IMR-90 (cell line): ENCODE measurements around the gene AMDHD2. TPM values are rescaled to one million over a fixed set of nuclear protein-coding genes. Genes with fewer than 3 reads are reported as not detected.

Experiments used
- ATAC-seq: fragments of 200-7000 bp; cut with Tn5 transposase; 2 replicates; pipeline ENCODE4 v1.9.1; 2020; ENCODE audit warnings: low read depth, mild to moderate bottlenecking, moderate library complexity
- BruUV-seq: library from RNA; stranded (reverse); fragments of 400-500 nt; replicated peaks from 2 replicates; lab custom pipeline; 2021; lab: Mats Ljungman, UMichigan
- CTCF ChIA-PET: fragments of 300-600 bp; formaldehyde crosslinking; extraction: SDS; loops from one replicate; lab custom pipeline; 2021; ENCODE audit warnings: antibody characterized with exemption; lab: Yijun Ruan, JAX
- POLR2A ChIA-PET: fragments of 300-600 bp; sonication (Branson Sonifier 250); formaldehyde crosslinking; loops from one replicate; lab custom pipeline; 2022; ENCODE audit warnings: antibody characterized with exemption; ENCODE audit not compliant: unreplicated experiment; lab: Charles Lee
- DNase-seq: peaks from one replicate; pipeline ENCODE4 v3.0.0; 2013
- H2AFZ ChIP-seq: replicated peaks from 2 replicates; pipeline ENCODE3; 2013; ENCODE audit warnings: low read length, mild to moderate bottlenecking; ENCODE audit not compliant: poor library complexity
- H2AK5ac ChIP-seq: 2 replicates; pipeline ENCODE4 v1.6.1; 2013; ENCODE audit warnings: low read depth, low read length, inconsistent platforms
- H2AK9ac ChIP-seq: replicated peaks from 2 replicates; pipeline ENCODE3; 2013; ENCODE audit warnings: mild to moderate bottlenecking, low read depth, low read length, moderate library complexity; ENCODE audit not compliant: poor library complexity
- H2BK120ac ChIP-seq: 2 replicates; pipeline ENCODE4 v1.6.1; 2013; ENCODE audit warnings: low read depth, low read length, inconsistent platforms
- H2BK15ac ChIP-seq: 3 replicates; pipeline ENCODE4 v1.6.1; 2013; ENCODE audit warnings: low read depth, low read length, inconsistent platforms
- H2BK20ac ChIP-seq: 2 replicates; pipeline ENCODE4 v1.6.1; 2013; ENCODE audit warnings: low read depth, mild to moderate bottlenecking, inconsistent platforms, low read length, moderate library complexity
- H2BK5ac ChIP-seq: 2 replicates; pipeline ENCODE4 v1.6.1; 2013; ENCODE audit warnings: mild to moderate bottlenecking, low read depth, low read length, inconsistent platforms; ENCODE audit not compliant: poor library complexity, severe bottlenecking
- H3K14ac ChIP-seq: replicated peaks from 2 replicates; pipeline ENCODE4 v1.6.1; 2013; ENCODE audit warnings: low read depth, low read length, inconsistent platforms
- H3K18ac ChIP-seq: 2 replicates; pipeline ENCODE4 v1.6.1; 2013; ENCODE audit warnings: low read depth, low read length, control low read depth
- H3K23ac ChIP-seq: 2 replicates; pipeline ENCODE4 v1.6.1; 2013; ENCODE audit warnings: low read depth, low read length, inconsistent platforms
- H3K27ac ChIP-seq: 2 replicates; pipeline ENCODE4 v1.5.1; 2013; ENCODE audit warnings: mild to moderate bottlenecking, control low read depth, low read length; ENCODE audit not compliant: insufficient read depth
- H3K27me3 ChIP-seq: 2 replicates; pipeline ENCODE4 v1.6.1; 2013; ENCODE audit warnings: low read length; ENCODE audit not compliant: control insufficient read depth, insufficient read depth
- H3K36me3 ChIP-seq: 2 replicates; pipeline ENCODE4 v1.6.1; 2013; ENCODE audit warnings: low read length, mixed read lengths; ENCODE audit not compliant: control insufficient read depth, insufficient read depth
- H3K4ac ChIP-seq: 2 replicates; pipeline ENCODE4 v1.6.1; 2013; ENCODE audit warnings: low read depth, low read length, inconsistent platforms
- H3K4me1 ChIP-seq: 2 replicates; pipeline ENCODE4 v1.6.1; 2013; ENCODE audit warnings: low read length, mixed read lengths; ENCODE audit not compliant: control insufficient read depth, insufficient read depth
- H3K4me2 ChIP-seq: 2 replicates; pipeline ENCODE4 v1.6.1; 2013; ENCODE audit warnings: low read depth, mild to moderate bottlenecking, control low read depth, low read length, moderate library complexity
- H3K4me3 ChIP-seq: 2 replicates; pipeline ENCODE4 v1.5.1; 2013; ENCODE audit warnings: low read depth, mild to moderate bottlenecking, control low read depth, low read length, moderate library complexity; ENCODE audit not compliant: insufficient read depth
- H3K56ac ChIP-seq: 2 replicates; pipeline ENCODE4 v1.6.1; 2013; ENCODE audit warnings: low read length, inconsistent platforms; ENCODE audit not compliant: insufficient read depth; ENCODE audit errors: extremely low read depth
- H3K79me1 ChIP-seq, 2 experiments: 2 replicates each; pipeline ENCODE4 v1.6.1; 2013; ENCODE audit warnings: low read length in 2 of 2, inconsistent platforms in 1 of 2, low read depth in 1 of 2
- H3K9ac ChIP-seq: 2 replicates; pipeline ENCODE4 v1.6.1; 2013; ENCODE audit warnings: low read depth, low read length, control low read depth
- H3K9me1 ChIP-seq: 2 replicates; pipeline ENCODE4 v1.6.1; 2013; ENCODE audit warnings: low read length, inconsistent platforms; ENCODE audit not compliant: insufficient read depth
- H3K9me3 ChIP-seq: 2 replicates; pipeline ENCODE4 v1.6.1; 2013; ENCODE audit warnings: low read length; ENCODE audit not compliant: control insufficient read depth, insufficient read depth
- H4K20me1 ChIP-seq: 2 replicates; pipeline ENCODE4 v1.6.1; 2013; ENCODE audit warnings: low read length, inconsistent platforms; ENCODE audit not compliant: insufficient read depth
- H4K5ac ChIP-seq: 2 replicates; pipeline ENCODE4 v1.6.1; 2013; ENCODE audit warnings: mild to moderate bottlenecking, low read depth, low read length, control low read depth
- H4K8ac ChIP-seq, 2 experiments: 2 replicates each; pipeline ENCODE4 v1.6.1; 2013; ENCODE audit warnings: low read depth in 2 of 2, low read length in 2 of 2, control low read depth in 1 of 2, inconsistent platforms in 1 of 2
- H4K91ac ChIP-seq: 2 replicates; pipeline ENCODE4 v1.6.1; 2013; ENCODE audit warnings: low read depth, low read length, inconsistent platforms; ENCODE audit not compliant: insufficient read depth
- BHLHE40 ChIP-seq: fragments of 150-350 bp; IDR thresholded peaks from 2 replicates; pipeline ENCODE4 v1.6.1; 2016; ENCODE audit warnings: mild to moderate bottlenecking, low read depth, low read length
- CEBPB ChIP-seq: IDR thresholded peaks from 2 replicates; pipeline ENCODE4 v1.6.1; 2012; ENCODE audit warnings: low read depth, low read length, improper control_type of control experiment
- MAZ ChIP-seq: IDR thresholded peaks from 2 replicates; pipeline ENCODE4 v1.6.1; 2012; ENCODE audit warnings: low read depth, mild to moderate bottlenecking, low read length, improper control_type of control experiment, moderate library complexity, borderline replicate concordance
- MXI1 ChIP-seq: IDR thresholded peaks from 2 replicates; pipeline ENCODE4 v1.6.1; 2012; ENCODE audit warnings: low read depth, mild to moderate bottlenecking, low read length, moderate library complexity, borderline replicate concordance
- RFX5 ChIP-seq: IDR thresholded peaks from 2 replicates; pipeline ENCODE4 v1.8.0; 2012; ENCODE audit warnings: low read depth, mild to moderate bottlenecking, low read length, moderate library complexity
- SMC3 ChIP-seq: fragments of 150-350 bp; IDR thresholded peaks from 2 replicates; pipeline ENCODE4 v1.6.1; 2016; ENCODE audit warnings: low read depth, mild to moderate bottlenecking, antibody characterized with exemption, low read length, moderate library complexity
- WGBS, 2 experiments: methylation state at CpG; one replicate each; pipeline versions ENCODE4 v1.1.5 to v1.1.7; 2013; ENCODE audit warnings: missing lambda C conversion rate in 2 of 2; ENCODE audit not compliant: insufficient read length in 1 of 2; ENCODE audit errors: extremely low coverage in 2 of 2; 5-methylcytosine and 5-hydroxymethylcytosine counted together
- dilution Hi-C: fragments of 300-500 bp; cut with HindIII; formaldehyde crosslinking; loops from one replicate; pipeline ENCODE4 v1.14.3; 2018; ENCODE audit warnings: low sequenced_read_pairs; ENCODE audit not compliant: unreplicated experiment
- in situ Hi-C: fragments of 300-500 bp; cut with MboI; formaldehyde crosslinking; loops from 3 replicates; pipeline ENCODE4 v1.14.3; 2019; ENCODE audit warnings: low sequenced_read_pairs, inconsistent platforms, mixed read lengths
- intact Hi-C: fragments of 100-400 bp; cut with micrococcal nuclease; formaldehyde crosslinking; loops from 2 replicates; pipeline ENCODE4 v1.10.0; 2022
- polyA plus RNA-seq, 3 experiments: library from polyadenylated mRNA; depleted of rRNA; stranded (reverse); fragments of >200 nt; gene quantifications; 2 replicates each; pipeline ENCODE4 v1.2.3, GENCODE V29; 2012; ENCODE audit warnings: low replicate concordance in 1 of 3
- total RNA-seq: library from RNA; depleted of rRNA; stranded (reverse); fragments of >200 nt; gene quantifications from 2 replicates; pipeline ENCODE4 v1.2.3, GENCODE V29; 2012
- TF ChIP-seq, protein P1 (sequence below): fragments of 150-350 bp; IDR thresholded peaks from 2 replicates; pipeline ENCODE4 v1.6.1; 2017; ENCODE audit warnings: mild to moderate bottlenecking, antibody characterized with exemption, low read length, low read depth

Gene AMDHD2
- total and polyA plus RNA-seq, 2 of the 4 experiments (the other 2 are of a cell fraction), result 10.6 to 30.3 TPM

DNA sequence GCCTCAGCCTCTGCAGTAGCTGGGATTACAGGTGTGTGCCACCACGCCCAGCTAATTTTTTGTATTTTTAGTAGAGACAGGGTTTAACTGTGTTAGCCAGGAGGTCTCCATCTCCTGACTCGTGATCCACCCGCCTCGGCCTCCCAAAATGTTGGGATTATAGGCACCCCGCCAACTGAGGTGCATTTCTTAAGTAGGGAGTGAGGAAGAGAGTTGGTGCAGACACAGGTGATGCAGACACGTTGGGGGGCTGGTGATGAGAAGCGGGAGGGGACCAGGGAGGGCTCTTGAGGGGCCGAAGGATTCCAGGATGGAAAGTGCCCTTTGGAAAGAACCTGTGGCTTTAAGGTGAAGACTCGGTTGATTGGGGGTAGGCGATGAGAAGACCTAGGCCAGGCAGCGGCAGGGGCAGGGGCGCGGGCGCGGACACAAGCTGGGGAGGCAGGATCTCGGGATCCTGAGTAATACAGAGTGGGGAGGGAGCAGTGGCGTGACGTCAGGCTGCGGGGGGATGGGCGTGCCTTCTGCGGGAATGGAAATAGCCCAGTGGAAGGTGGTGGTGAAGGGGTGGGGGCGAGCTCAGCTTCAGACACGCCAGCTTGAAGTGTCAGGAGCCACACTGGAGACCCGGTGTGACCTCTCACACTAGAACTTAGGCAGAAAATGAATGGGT is 8.9 kb upstream of the AMDHD2 start:
- Histone ChIP-seq H3K36me3 (no peaks in the 10 kb centered on the region), H2BK20ac (no peak overlapping the region; the same call in 1 of the 2 replicates), H3K23ac (peak overlapping the region; percentile 36; the same call in 1 of the 2 replicates), H3K27ac (no peak overlapping the region), H4K8ac (peak overlapping the region; percentile 63 to 69), H3K9ac (peak overlapping the region; percentile 2; the same call in 1 of the 2 replicates), H2AFZ (peak overlapping the region; percentile 79), H2BK5ac (no peak overlapping the region), H2BK15ac (no peak overlapping the region), H4K91ac (no peak overlapping the region), H3K4me3 (no peak overlapping the region), H2AK9ac (peak overlapping the region; percentile 75), H3K14ac (peak overlapping the region; percentile 43; the same call in 1 of the 2 replicates), H3K79me1 (peaks cover 0 to 26% of the 10 kb centered on the region in 2 experiments; a peak in 2 of 4 replicates), H3K18ac (peak overlapping the region; percentile 58; the same call in 1 of the 2 replicates), H3K4me2 (peak overlapping the region; percentile 43), H3K9me1 (peaks cover 10% of the 10 kb centered on the region), H2AK5ac (peak overlapping the region; percentile 31; the same call in 1 of the 2 replicates), H4K5ac (peak overlapping the region; percentile 75), H3K27me3 (no peaks in the 10 kb centered on the region), H3K9me3 (no peaks in the 10 kb centered on the region), H2BK120ac (no peak overlapping the region), H3K56ac (no peak overlapping the region), H3K4ac (peak overlapping the region; percentile 11; the same call in 1 of the 2 replicates), H4K20me1 (peaks cover 19% of the 10 kb centered on the region), H3K4me1 (peaks cover 12% of the 10 kb centered on the region)
- dilution Hi-C loops (no loop called here), in situ Hi-C loops (no loop called here), intact Hi-C loops (no loop called here)
- ChIA-PET CTCF (no interaction called here), POLR2A (interaction anchor here (0.5 kb wide), 1 partner anchor 355 kb away, joined by 3 read pairs; no protein-coding TSS in a partner anchor)
- no peak for TF ChIP-seq RFX5
- TF ChIP-seq SMC3, result no peak
- no peak for TF ChIP-seq MXI1
- TF ChIP-seq CEBPB, result no peak
- no peak for TF ChIP-seq BHLHE40
- TF ChIP-seq MAZ, result peak; percentile 85
- TF ChIP-seq, protein P1, sequence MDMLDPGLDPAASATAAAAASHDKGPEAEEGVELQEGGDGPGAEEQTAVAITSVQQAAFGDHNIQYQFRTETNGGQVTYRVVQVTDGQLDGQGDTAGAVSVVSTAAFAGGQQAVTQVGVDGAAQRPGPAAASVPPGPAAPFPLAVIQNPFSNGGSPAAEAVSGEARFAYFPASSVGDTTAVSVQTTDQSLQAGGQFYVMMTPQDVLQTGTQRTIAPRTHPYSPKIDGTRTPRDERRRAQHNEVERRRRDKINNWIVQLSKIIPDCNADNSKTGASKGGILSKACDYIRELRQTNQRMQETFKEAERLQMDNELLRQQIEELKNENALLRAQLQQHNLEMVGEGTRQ, result no peak
- DNase-seq (peak; percentile 71), ATAC-seq (peak; percentile 12)
- WGBS, 2 experiments, result 43% methylated on average over 8 of the region's 24 CpGs; no CpG with 5 or more reads in 1 of the 2 experiments
- BruUV-seq, result no TSS peak
